GM12891 (cell line): ENCODE measurements around the gene TENM4.
"Not testable (repeated sequence)": the region's sequence is repeated elsewhere in the genome, so short reads cannot be mapped to it uniquely, and the experiment has no call there.

ENCODE experiments used
- DNase-seq: peaks from one replicate; pipeline ENCODE4 v3.0.0; 2011; ENCODE audit warnings: low spot score; ENCODE audit not compliant: insufficient read length
- FAIRE-seq: peaks from 2 replicates; lab custom pipeline; 2011; peaks lifted over from hg19 to GRCh38; lab: Jason Lieb, UNC
- PAX5 ChIP-seq: IDR thresholded peaks from 2 replicates; pipeline ENCODE4 v1.6.1; 2011; ENCODE audit warnings: low read length, moderate library complexity, mild to moderate bottlenecking; ENCODE audit not compliant: insufficient read depth, severe bottlenecking
- POLR2A ChIP-seq: IDR thresholded peaks from 2 replicates; pipeline ENCODE4 v1.6.1; 2011; ENCODE audit warnings: low read depth, low read length, control low read depth
- POLR2AphosphoS5 ChIP-seq: IDR thresholded peaks from 2 replicates; pipeline ENCODE4 v1.6.1; 2011; ENCODE audit warnings: low read depth, low read length, control low read depth
- POU2F2 ChIP-seq: IDR thresholded peaks from 2 replicates; pipeline ENCODE4 v1.6.1; 2011; ENCODE audit warnings: low read depth, mild to moderate bottlenecking, control low read depth, low read length, moderate library complexity
- SPI1 ChIP-seq: IDR thresholded peaks from 2 replicates; pipeline ENCODE4 v1.6.1; 2011; ENCODE audit warnings: low read depth, low read length, control low read depth
- TAF1 ChIP-seq: IDR thresholded peaks from 2 replicates; pipeline ENCODE4 v1.6.1; 2011; ENCODE audit warnings: low read depth, low read length, control low read depth

The TENM4 gene

DNA sequence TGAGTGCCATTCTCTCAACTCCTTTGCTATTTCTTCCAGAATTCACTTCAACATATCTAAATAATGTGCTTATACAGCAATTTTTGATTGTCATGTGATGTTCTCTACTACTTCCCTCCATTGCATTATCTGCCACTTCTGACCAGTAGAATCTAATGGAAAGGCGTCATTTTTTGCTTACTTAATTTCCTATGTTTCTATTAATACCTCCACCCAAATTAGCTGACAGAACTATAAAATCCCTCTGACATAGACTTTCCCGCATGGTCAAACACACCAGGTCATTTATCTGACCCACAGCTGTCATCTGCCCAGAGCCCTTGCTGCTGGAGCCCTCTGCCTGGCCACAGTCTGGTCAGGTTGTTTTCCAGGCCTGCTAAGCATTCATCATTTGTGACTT, 607.6 kb downstream of the TENM4 start:
- DNase-seq (no peak), FAIRE-seq (no peak)
- TF ChIP-seq SPI1, result no peak
- no peak for TF ChIP-seq PAX5
- TF ChIP-seq POLR2A, result no peak
- no peak for TF ChIP-seq POLR2AphosphoS5
- TF ChIP-seq POU2F2, result no peak
- TF ChIP-seq TAF1, result no peak

DNA sequence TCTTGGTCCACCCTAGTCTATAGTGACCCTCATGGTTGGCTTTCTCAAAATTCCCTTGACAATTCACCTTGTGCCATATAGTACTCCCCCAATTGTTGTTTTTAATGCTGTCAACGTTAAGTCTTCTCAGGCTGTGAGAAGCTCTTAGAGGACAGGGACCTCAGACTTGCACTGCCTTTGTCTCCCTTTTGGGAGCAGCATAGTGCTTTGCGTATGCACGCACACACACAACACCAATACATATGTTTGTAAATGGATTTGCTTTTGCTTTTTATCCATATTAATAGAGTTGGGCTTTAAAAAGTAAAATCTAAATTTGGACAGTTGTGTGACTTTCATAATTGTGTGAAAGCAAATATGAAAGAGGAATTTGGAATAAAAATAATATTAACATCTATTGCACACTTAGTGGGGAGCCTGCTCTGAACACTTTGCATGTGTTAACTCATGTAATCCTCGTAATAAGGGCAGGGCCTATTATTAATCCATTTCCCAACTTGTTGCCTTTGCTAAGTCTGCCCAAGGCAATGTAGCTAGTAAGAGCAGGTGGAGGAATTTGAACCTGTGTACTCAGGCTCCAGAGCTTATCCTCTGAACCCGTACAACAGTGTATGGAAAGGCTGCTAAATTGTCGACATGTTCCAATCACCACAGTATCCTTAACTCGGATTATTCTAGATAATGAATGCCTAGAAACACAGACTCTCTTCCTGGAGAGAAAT, 608.4 kb downstream of the TENM4 start:
- TF ChIP-seq PAX5 (no peak), SPI1 (no peak), POLR2A (no peak), POU2F2 (no peak), POLR2AphosphoS5 (no peak), TAF1 (no peak)
- DNase-seq (no peak), FAIRE-seq (no peak)

DNA sequence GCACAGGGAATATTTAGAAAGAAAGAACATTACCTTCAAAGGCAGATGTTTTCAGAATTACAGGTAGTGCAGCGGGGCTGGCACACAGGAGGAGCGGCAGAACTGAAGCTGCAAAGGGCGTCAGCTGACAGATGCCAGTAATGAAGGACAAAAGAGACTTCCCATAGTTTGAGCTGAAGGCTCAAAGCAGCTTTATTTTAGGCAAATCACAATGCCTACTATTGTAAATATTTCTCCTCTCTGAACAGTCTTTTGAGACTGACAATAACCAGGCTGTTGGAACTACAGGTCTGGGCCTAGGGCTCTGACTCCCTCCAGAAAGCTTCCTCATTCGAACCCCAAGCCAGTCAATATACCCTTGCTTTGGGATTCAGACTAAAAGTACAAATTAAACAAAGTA, 609.3 kb downstream of the TENM4 start:
- FAIRE-seq, result no peak
- no peak for DNase-seq
- no peak for TF ChIP-seq POU2F2
- no peak for TF ChIP-seq TAF1
- TF ChIP-seq POLR2AphosphoS5, result no peak
- TF ChIP-seq SPI1, result no peak
- no peak for TF ChIP-seq POLR2A
- TF ChIP-seq PAX5, result no peak

DNA sequence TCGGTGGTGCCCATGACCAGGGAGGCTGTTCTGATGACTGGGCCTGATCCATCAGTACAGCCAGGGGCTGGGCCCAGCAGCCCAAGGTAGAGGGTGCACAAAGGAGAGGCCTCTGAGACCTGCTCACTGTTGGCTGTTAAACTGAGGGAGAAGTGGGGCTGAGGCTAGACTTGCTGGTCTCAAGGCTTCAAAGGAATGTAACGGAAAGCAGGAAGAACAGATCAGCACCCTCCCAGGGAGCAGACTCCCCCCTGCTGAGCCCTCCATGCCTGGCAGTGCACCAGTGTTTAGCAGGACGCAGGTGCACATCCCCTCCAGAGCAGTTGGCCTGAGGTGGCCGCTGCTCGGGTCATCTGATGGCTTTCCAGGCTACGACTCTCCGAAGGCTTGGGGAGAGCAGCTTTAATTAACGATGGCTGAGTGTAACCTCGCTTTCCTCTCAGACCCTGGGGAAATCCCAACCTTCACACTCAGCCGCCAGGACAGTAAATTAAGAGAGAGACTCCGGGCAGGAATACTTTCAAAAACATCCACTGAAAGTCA, 610.5 kb downstream of the TENM4 start:
- FAIRE-seq (no peak), DNase-seq (no peak)
- no peak for TF ChIP-seq SPI1
- TF ChIP-seq POLR2AphosphoS5, result no peak
- TF ChIP-seq PAX5, result no peak
- TF ChIP-seq POU2F2, result no peak
- TF ChIP-seq POLR2A, result no peak
- no peak for TF ChIP-seq TAF1

DNA sequence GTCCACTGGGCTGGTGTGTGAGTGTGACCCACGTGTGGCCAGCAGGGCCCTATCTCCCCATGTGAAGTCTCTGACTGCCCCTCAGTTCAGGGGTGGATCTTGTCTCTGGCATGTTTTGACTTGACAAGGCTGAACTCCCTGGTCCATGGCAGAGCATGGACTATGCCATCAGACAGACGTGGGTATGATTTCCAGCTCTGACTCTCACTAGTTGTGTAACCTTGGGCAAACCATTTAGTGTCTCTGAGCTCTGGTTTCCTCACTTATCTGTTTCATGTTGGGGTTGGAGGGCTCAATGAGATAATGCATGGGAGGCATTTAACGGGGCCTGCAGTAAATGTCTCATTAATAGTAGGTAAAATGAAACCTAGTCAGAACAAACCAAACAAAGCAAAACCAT, 611.7 kb downstream of the TENM4 start:
- DNase-seq (no peak), FAIRE-seq (no peak)
- no peak for TF ChIP-seq TAF1

DNA sequence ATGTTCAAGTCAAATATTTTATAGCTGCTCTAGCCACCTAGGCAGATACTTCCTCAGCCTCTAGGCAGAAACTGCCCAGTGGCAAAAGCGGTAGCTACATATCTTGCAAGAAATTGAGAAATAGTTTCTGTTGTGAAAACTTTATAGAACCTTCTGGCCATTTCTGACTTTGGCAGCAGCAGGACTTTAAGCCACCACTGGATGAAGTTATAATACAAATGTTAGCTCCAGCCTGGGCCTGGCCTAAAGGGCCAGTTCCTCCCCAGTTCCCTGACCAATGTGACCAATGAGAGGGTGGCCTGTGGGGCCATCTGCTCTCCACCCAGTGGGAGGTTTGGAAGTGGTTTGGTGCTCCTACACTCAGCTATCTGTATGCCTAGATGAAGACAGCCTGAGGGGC, 612.2 kb downstream of the TENM4 start:
- DNase-seq (no peak), FAIRE-seq (no peak)
- no peak for TF ChIP-seq POLR2A
- no peak for TF ChIP-seq TAF1

DNA sequence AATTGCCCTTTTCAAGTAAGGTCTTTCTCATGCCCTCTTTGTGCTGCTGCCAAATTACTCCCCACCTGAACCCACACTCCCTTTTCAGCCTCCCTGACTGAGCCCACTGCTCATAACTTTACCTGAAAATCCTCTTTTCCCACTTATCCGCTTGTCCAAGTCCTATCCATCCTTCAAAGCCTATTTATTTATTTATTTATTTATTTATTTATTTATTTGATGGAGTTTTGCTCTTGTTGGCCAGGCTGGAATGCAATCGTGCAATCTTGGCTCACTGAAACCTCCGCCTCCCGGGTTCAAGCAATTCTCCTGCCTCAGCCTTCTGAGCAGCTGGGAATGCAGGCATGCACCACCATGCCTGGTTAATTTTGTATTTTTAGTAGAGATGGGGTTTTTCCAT, 613.5 kb downstream of the TENM4 start:
- DNase-seq, FAIRE-seq: not testable (repeated sequence)

DNA sequence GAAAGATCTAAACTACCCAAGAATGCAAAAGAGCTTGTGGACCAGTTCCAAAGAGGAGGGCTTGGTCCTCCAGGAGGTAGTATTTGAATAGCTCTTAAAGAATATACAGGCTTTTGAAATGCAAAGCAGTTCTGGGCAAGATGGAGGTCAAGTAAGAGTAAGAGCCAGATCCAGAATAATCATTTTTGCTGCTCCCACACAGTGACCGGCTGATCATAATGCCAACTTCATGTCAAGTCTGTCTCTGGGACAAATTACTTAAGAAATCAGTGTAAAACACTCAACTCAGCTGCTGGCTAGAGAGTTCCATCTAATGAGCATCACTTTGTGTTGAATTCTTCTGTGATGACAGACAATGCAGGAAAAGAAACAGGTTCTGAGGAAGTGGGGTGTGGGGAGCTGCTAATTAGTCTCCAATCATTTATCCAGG, 615.2 kb downstream of the TENM4 start:
- TF ChIP-seq POLR2AphosphoS5 (no peak), POU2F2 (no peak)
- DNase-seq (no peak), FAIRE-seq (no peak)

DNA sequence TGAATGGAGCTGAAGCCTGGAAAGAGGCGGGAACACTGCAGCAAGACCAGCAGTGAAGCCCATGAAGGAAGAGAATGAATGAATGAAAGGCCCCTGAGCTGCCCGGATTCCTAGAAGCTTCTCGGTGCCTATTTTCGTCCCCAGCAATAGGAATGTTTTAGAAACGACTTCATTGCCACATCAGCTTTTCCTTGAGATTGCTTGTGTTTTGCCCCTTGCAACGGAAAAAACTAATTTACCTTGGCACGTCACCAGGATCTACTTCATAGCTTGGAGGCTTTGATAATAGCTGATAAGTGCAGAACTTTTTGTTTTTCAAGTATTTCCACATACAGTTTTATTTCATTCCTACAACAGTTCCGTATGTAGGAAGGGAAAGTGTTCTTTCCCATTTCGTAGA, 617.2 kb downstream of the TENM4 start:
- FAIRE-seq, result no peak
- no peak for TF ChIP-seq POLR2A
- no peak for TF ChIP-seq PAX5
- TF ChIP-seq POU2F2, result no peak
- DNase-seq, result no peak

DNA sequence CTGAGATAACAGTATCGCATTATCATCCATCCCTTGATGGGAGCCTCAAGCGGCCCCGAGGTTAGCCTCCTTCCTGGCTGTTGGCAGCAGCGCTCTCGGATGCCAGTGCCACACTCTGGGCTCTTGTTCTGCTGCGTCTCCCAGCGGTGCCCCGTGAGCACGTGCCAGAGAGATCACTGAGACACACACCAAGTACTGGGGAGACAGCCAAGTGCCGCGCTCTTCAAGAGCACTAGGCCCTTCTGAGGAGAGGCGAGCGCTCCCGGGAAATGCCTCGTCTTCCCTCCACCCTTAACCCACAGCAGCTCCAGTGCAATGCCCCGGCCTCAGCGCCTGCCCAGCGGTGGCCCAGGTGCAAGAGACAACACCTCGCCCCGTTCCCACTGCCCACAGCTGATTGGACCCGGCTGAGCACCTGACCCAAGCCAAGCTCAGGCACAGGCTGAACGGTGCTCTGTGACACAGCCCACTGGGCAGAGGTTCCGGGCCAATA, 617.9 kb downstream of the TENM4 start:
- no peak for TF ChIP-seq SPI1
- DNase-seq (no peak), FAIRE-seq (no peak)
